BLaER1 treated with 17β-estradiol and CSF1 and Interleukin-3, amounts not matched to agents 10 nM and 100 nM (cell line): ENCODE data around the gene CCDC54.

Experiments
- H3K27ac ChIP-seq, 11 experiments: shearing (Covaris generic); formaldehyde crosslinking; 2 replicates each; pipeline ENCODE4 v1.8.1; 2022
- H3K27me3 ChIP-seq, 11 experiments: shearing (Covaris generic); formaldehyde crosslinking; 2 replicates each; pipeline ENCODE4 v1.8.1; 2022
- H3K36me3 ChIP-seq, 11 experiments: shearing (Covaris generic); formaldehyde crosslinking; 2 replicates each; pipeline ENCODE4 v1.8.1; 2022
- H3K4me1 ChIP-seq, 10 experiments: shearing (Covaris generic); formaldehyde crosslinking; 2 replicates each; pipeline ENCODE4 v1.8.1; 2022
- H3K4me2 ChIP-seq, 11 experiments: shearing (Covaris generic); formaldehyde crosslinking; 2 replicates each; pipeline ENCODE4 v1.8.1; 2022
- H3K4me3 ChIP-seq, 10 experiments: shearing (Covaris generic); formaldehyde crosslinking; 2 replicates each; pipeline ENCODE4 v1.8.1; 2022
- H3K9ac ChIP-seq, 11 experiments: shearing (Covaris generic); formaldehyde crosslinking; 2 replicates each; pipeline ENCODE4 v1.8.1; 2022
- H3K9me3 ChIP-seq, 11 experiments: shearing (Covaris generic); formaldehyde crosslinking; replicated peaks in 1 of 11; 2 replicates each; pipeline ENCODE4 v1.8.1; 2022
- H4K20me1 ChIP-seq, 11 experiments: shearing (Covaris generic); formaldehyde crosslinking; 2 replicates each; pipeline ENCODE4 v1.8.1; 2022
- Cebpa-rat ChIP-seq, 11 experiments: shearing (Covaris generic); IDR thresholded peaks; 2 replicates each; pipeline ENCODE4 v1.8.1; 2022

The CCDC54 gene

GRCh38 chr3:107382631-107383030 lies 5.4 kb downstream of the CCDC54 start:
- H3K36me3 ChIP-seq: no peaks in the 10 kb centered on the region

GRCh38 chr3:107384428-107384827 lies 7.2 kb downstream of the CCDC54 start:
- peaks cover 0 to 5% (median 0%) of the 10 kb centered on the region in 10 experiments; a peak in 3 of 20 replicates for H3K4me1 ChIP-seq
- no peaks in the 10 kb centered on the region for H3K9me3 ChIP-seq
- no peak overlapping the region for H3K9ac ChIP-seq
- H3K4me2 ChIP-seq: no peak overlapping the region
- no peak overlapping the region for H3K27ac ChIP-seq
- no peak for TF ChIP-seq Cebpa-rat (IDR thresholded peaks at IDR 0.05)
- H3K4me3 ChIP-seq: no peak overlapping the region
- no peaks in the 10 kb centered on the region; a peak in 1 of 22 replicates for H4K20me1 ChIP-seq
- no peaks in the 10 kb centered on the region for H3K27me3 ChIP-seq
- H3K36me3 ChIP-seq: no peaks in the 10 kb centered on the region

More at GRCh38 chr3:107382631-107383030, 5.4 kb downstream of the CCDC54 start:
- no peaks in the 10 kb centered on the region for H3K9me3 ChIP-seq
- H3K4me1 ChIP-seq: peaks cover 0 to 5% (median 0%) of the 10 kb centered on the region in 10 experiments; a peak in 3 of 20 replicates
- H3K27me3 ChIP-seq: no peaks in the 10 kb centered on the region
- no peak overlapping the region for H3K4me2 ChIP-seq
- no peak overlapping the region for H3K9ac ChIP-seq
- no peak for TF ChIP-seq Cebpa-rat (IDR thresholded peaks at IDR 0.05)
- no peaks in the 10 kb centered on the region for H4K20me1 ChIP-seq
- no peak overlapping the region for H3K27ac ChIP-seq
- no peak overlapping the region for H3K4me3 ChIP-seq

- Histone ChIP-seq H3K9ac (no peak overlapping the region), H3K9me3 (no peaks in the 10 kb centered on the region), H3K4me2 (no peak overlapping the region), H3K4me3 (no peak overlapping the region), H3K4me1 (peaks cover 0 to 5% (median 0%) of the 10 kb centered on the region in 10 experiments; a peak in 3 of 20 replicates), H3K27me3 (no peaks in the 10 kb centered on the region), H3K36me3 (no peaks in the 10 kb centered on the region), H3K27ac (no peak overlapping the region), H4K20me1 (no peaks in the 10 kb centered on the region; a peak in 1 of 22 replicates)
- no peak for TF ChIP-seq Cebpa-rat (IDR thresholded peaks at IDR 0.05)
Observed at GRCh38 chr3:107384907-107385306, 7.7 kb downstream of the CCDC54 start.

- H3K9me3 ChIP-seq: no peaks in the 10 kb centered on the region
Observed at GRCh38 chr3:107387555-107387954, 10.3 kb downstream of the CCDC54 start.

GRCh38 chr3:107392549-107393165 lies 15.4 kb downstream of the CCDC54 start:
- H3K27ac ChIP-seq: no peak overlapping the region

More at GRCh38 chr3:107387555-107387954, 10.3 kb downstream of the CCDC54 start:
- no peak for TF ChIP-seq Cebpa-rat (IDR thresholded peaks at IDR 0.05)
- no peaks in the 10 kb centered on the region; a peak in 1 of 22 replicates for H4K20me1 ChIP-seq
- H3K36me3 ChIP-seq: no peaks in the 10 kb centered on the region
- H3K9ac ChIP-seq: no peak overlapping the region
- H3K4me1 ChIP-seq: peaks cover 0 to 5% (median 0%) of the 10 kb centered on the region in 10 experiments; a peak in 3 of 20 replicates
- H3K4me3 ChIP-seq: no peak overlapping the region
- no peak overlapping the region for H3K4me2 ChIP-seq
- H3K27me3 ChIP-seq: no peaks in the 10 kb centered on the region
- H3K27ac ChIP-seq: no peak overlapping the region

GRCh38 chr3:107394502-107394901 lies 17.3 kb downstream of the CCDC54 start:
- H4K20me1 ChIP-seq: no peaks in the 10 kb centered on the region
- no peak overlapping the region for H3K27ac ChIP-seq
- no peak overlapping the region for H3K4me3 ChIP-seq
- no peak overlapping the region for H3K9ac ChIP-seq
- peaks cover 0 to 11% (median 3%) of the 10 kb centered on the region in 10 experiments; a peak in 10 of 20 replicates for H3K4me1 ChIP-seq
- H3K9me3 ChIP-seq: no peaks in the 10 kb centered on the region
- H3K4me2 ChIP-seq: no peak overlapping the region
- no peaks in the 10 kb centered on the region for H3K36me3 ChIP-seq
- TF ChIP-seq Cebpa-rat (IDR thresholded peaks at IDR 0.05): no peak
- H3K27me3 ChIP-seq: no peaks in the 10 kb centered on the region

More at GRCh38 chr3:107392549-107393165, 15.4 kb downstream of the CCDC54 start:
- no peak overlapping the region for H3K9ac ChIP-seq
- peaks cover 0 to 11% (median 3%) of the 10 kb centered on the region in 10 experiments; a peak in 10 of 20 replicates for H3K4me1 ChIP-seq
- H3K4me3 ChIP-seq: no peak overlapping the region
- no peak overlapping the region for H3K4me2 ChIP-seq
- H3K36me3 ChIP-seq: no peaks in the 10 kb centered on the region
- H3K27me3 ChIP-seq: no peaks in the 10 kb centered on the region
- H4K20me1 ChIP-seq: no peaks in the 10 kb centered on the region; a peak in 1 of 22 replicates
- TF ChIP-seq Cebpa-rat (IDR thresholded peaks at IDR 0.05): no peak
- no peaks in the 10 kb centered on the region for H3K9me3 ChIP-seq

GRCh38 chr3:107395066-107395465 lies 17.8 kb downstream of the CCDC54 start:
- Histone ChIP-seq H3K4me1 (peaks cover 0 to 11% (median 3%) of the 10 kb centered on the region in 10 experiments; a peak in 10 of 20 replicates), H3K27me3 (no peaks in the 10 kb centered on the region), H3K4me3 (no peak overlapping the region), H3K36me3 (no peaks in the 10 kb centered on the region), H3K9ac (no peak overlapping the region), H3K27ac (no peak overlapping the region), H3K4me2 (no peak overlapping the region), H3K9me3 (no peaks in the 10 kb centered on the region), H4K20me1 (no peaks in the 10 kb centered on the region)
- TF ChIP-seq Cebpa-rat (IDR thresholded peaks at IDR 0.05): no peak

- Histone ChIP-seq H3K4me2 (no peak overlapping the region), H3K4me3 (no peak overlapping the region), H3K9ac (no peak overlapping the region), H3K27me3 (no peaks in the 10 kb centered on the region), H3K36me3 (no peaks in the 10 kb centered on the region), H4K20me1 (no peaks in the 10 kb centered on the region), H3K27ac (no peak overlapping the region), H3K4me1 (peaks cover 0 to 16% (median 3%) of the 10 kb centered on the region in 10 experiments; a peak in 11 of 20 replicates), H3K9me3 (no peaks in the 10 kb centered on the region)
- TF ChIP-seq Cebpa-rat (IDR thresholded peaks at IDR 0.05): no peak
Observed at GRCh38 chr3:107401301-107401700, 24.1 kb downstream of the CCDC54 start.

GRCh38 chr3:107402214-107402613 lies 25.0 kb downstream of the CCDC54 start:
- Histone ChIP-seq H3K4me2 (no peak overlapping the region), H3K36me3 (no peaks in the 10 kb centered on the region), H3K4me3 (no peak overlapping the region), H3K9ac (no peak overlapping the region), H3K27me3 (no peaks in the 10 kb centered on the region), H3K9me3 (no peaks in the 10 kb centered on the region), H3K27ac (no peak overlapping the region), H4K20me1 (no peaks in the 10 kb centered on the region), H3K4me1 (peaks cover 0 to 9% (median 0%) of the 10 kb centered on the region in 10 experiments; a peak in 8 of 20 replicates)
- TF ChIP-seq Cebpa-rat (IDR thresholded peaks at IDR 0.05): no peak
